H1 (cell line): ENCODE results near the gene TWSG1. TPM values are rescaled to one million over a fixed set of nuclear protein-coding genes. Genes with fewer than 3 reads are reported as not detected.

Experiments used
- CTCF ChIA-PET: fragments of 300-600 bp; sonication (Branson Sonifier 250); formaldehyde crosslinking; loops from one replicate; lab custom pipeline; 2021; ENCODE audit not compliant: partially characterized antibody; lab: Charles Lee
- POLR2A ChIA-PET: fragments of 300-600 bp; sonication (Branson Sonifier 250); formaldehyde crosslinking; loops from one replicate; lab custom pipeline; 2021; ENCODE audit warnings: inconsistent platforms; ENCODE audit not compliant: partially characterized antibody; lab: Charles Lee
- DNase-seq, 2 experiments: peaks; one replicate each; pipeline versions ENCODE4 v3.0.0 to v3.0.0-alpha.2; 2010 to 2022; ENCODE audit warnings: low spot score in 2 of 2, low read depth in 1 of 2, mixed read lengths in 1 of 2
- FAIRE-seq: peaks from 2 replicates; lab custom pipeline; 2011; peaks lifted over from hg19 to GRCh38; lab: Jason Lieb, UNC
- H2AFZ ChIP-seq: 2 replicates; pipeline ENCODE4 v1.8.1; 2012; ENCODE audit warnings: low read length, inconsistent platforms
- H2AK5ac ChIP-seq: 2 replicates; pipeline ENCODE4 v1.6.1; 2013; ENCODE audit warnings: low read depth, low read length
- H2BK120ac ChIP-seq: replicated peaks from 2 replicates; pipeline ENCODE3; 2013; ENCODE audit warnings: low read depth, low read length, inconsistent platforms
- H2BK12ac ChIP-seq: 2 replicates; pipeline ENCODE4 v1.6.1; 2013; ENCODE audit warnings: low read depth, low read length
- H2BK15ac ChIP-seq: 2 replicates; pipeline ENCODE4 v1.6.1; 2013; ENCODE audit warnings: low read length
- H2BK20ac ChIP-seq: 2 replicates; pipeline ENCODE4 v1.6.1; 2013; ENCODE audit warnings: low read length
- H2BK5ac ChIP-seq: 2 replicates; pipeline ENCODE4 v1.6.1; 2013; ENCODE audit warnings: low read depth, low read length
- H3K14ac ChIP-seq: 2 replicates; pipeline ENCODE4 v1.6.1; 2013; ENCODE audit warnings: inconsistent platforms; ENCODE audit not compliant: insufficient read length
- H3K18ac ChIP-seq: 2 replicates; pipeline ENCODE4 v1.6.1; 2013; ENCODE audit warnings: low read length; ENCODE audit errors: extremely low read depth
- H3K23ac ChIP-seq: 2 replicates; pipeline ENCODE4 v1.6.1; 2013; ENCODE audit warnings: inconsistent platforms; ENCODE audit not compliant: insufficient read length
- H3K23me2 ChIP-seq: 2 replicates; pipeline ENCODE4 v1.6.1; 2013; ENCODE audit warnings: low read depth, low read length
- H3K27ac ChIP-seq: 2 replicates; pipeline ENCODE4 v1.6.1; 2011; ENCODE audit warnings: low read depth, low read length, inconsistent platforms
- H3K27me3 ChIP-seq, 4 experiments: replicated peaks in 1 of 4; 1 replicate in 1 of 4; 2 replicates in 3 of 4; pipeline versions ENCODE4 v1.6.1 to v1.8.1; 2011 to 2013; ENCODE audit warnings: low read length in 3 of 4, mild to moderate bottlenecking in 3 of 4, inconsistent platforms in 2 of 4, mixed read lengths in 2 of 4, moderate library complexity in 1 of 4; ENCODE audit not compliant: control insufficient read depth in 3 of 4, insufficient read depth in 3 of 4; ENCODE audit errors: extremely low read depth in 1 of 4
- H3K36me3 ChIP-seq, 4 experiments: 2 replicates each; pipeline versions ENCODE4 v1.6.1 to v1.8.1; 2011 to 2013; ENCODE audit warnings: mild to moderate bottlenecking in 4 of 4, low read length in 3 of 4, moderate library complexity in 2 of 4, control low read depth in 1 of 4, inconsistent platforms in 1 of 4; ENCODE audit not compliant: insufficient read depth in 4 of 4, control insufficient read depth in 2 of 4
- H3K4ac ChIP-seq: replicated peaks from 2 replicates; pipeline ENCODE3; 2013; ENCODE audit warnings: low read length, low read depth, mixed read lengths, inconsistent platforms; ENCODE audit not compliant: insufficient read length
- H3K4me1 ChIP-seq, 4 experiments: replicated peaks in 1 of 4; 1 replicate in 1 of 4; 2 replicates in 3 of 4; pipeline versions ENCODE4 v1.6.1 to v1.8.1; 2011 to 2013; ENCODE audit warnings: low read length in 3 of 4, inconsistent platforms in 2 of 4, mixed read lengths in 1 of 4; ENCODE audit not compliant: insufficient read depth in 4 of 4, control insufficient read depth in 3 of 4
- H3K4me2 ChIP-seq, 2 experiments: 2 replicates each; pipeline versions ENCODE4 v1.6.1 to v1.8.1; 2011 to 2013; ENCODE audit warnings: low read depth in 2 of 2, low read length in 2 of 2, control low read depth in 1 of 2, inconsistent platforms in 1 of 2, mild to moderate bottlenecking in 1 of 2; ENCODE audit not compliant: insufficient read depth in 1 of 2
- H3K4me3 ChIP-seq, 4 experiments: fragments of 200-600, 300-600 bp in 1 of 4; sonication (generic), shearing (Covaris generic), sonication (Bioruptor Twin) in 1 of 4; 2 replicates each; pipeline versions ENCODE4 v1.5.1 to v1.8.1; 2011 to 2016; ENCODE audit warnings: low read length in 4 of 4, low read depth in 3 of 4, control low read depth in 2 of 4, inconsistent platforms in 2 of 4, mild to moderate bottlenecking in 2 of 4, mixed read lengths in 1 of 4, moderate library complexity in 1 of 4; ENCODE audit not compliant: insufficient read depth in 2 of 4; ENCODE audit errors: extremely low read depth in 1 of 4
- H3K56ac ChIP-seq: replicated peaks from 2 replicates; pipeline ENCODE3; 2013; ENCODE audit warnings: low read depth, mild to moderate bottlenecking, mixed read lengths, low read length, inconsistent platforms; ENCODE audit not compliant: insufficient read length
- H3K79me1 ChIP-seq: 2 replicates; pipeline ENCODE4 v1.6.1; 2013; ENCODE audit warnings: low read depth, low read length, control low read depth
- H3K79me2 ChIP-seq, 2 experiments: 2 replicates each; pipeline versions ENCODE4 v1.6.1 to v1.8.1; 2012 to 2013; ENCODE audit warnings: low read length in 2 of 2, mild to moderate bottlenecking in 2 of 2, inconsistent platforms in 1 of 2; ENCODE audit not compliant: insufficient read depth in 2 of 2, control insufficient read depth in 1 of 2
- H3K9ac ChIP-seq, 4 experiments: replicated peaks in 1 of 4; 1 replicate in 1 of 4; 2 replicates in 3 of 4; pipeline versions ENCODE4 v1.6.1 to v1.8.1; 2011 to 2013; ENCODE audit warnings: low read depth in 3 of 4, low read length in 3 of 4, control low read depth in 2 of 4, mild to moderate bottlenecking in 2 of 4, moderate library complexity in 2 of 4, inconsistent platforms in 1 of 4; ENCODE audit errors: extremely low read depth in 1 of 4
- H3K9me3 ChIP-seq, 2 experiments: 2 replicates each; pipeline versions ENCODE4 v1.6.1 to v1.8.1; 2012 to 2013; ENCODE audit warnings: mild to moderate bottlenecking in 2 of 2, moderate library complexity in 2 of 2, control low read depth in 1 of 2, inconsistent platforms in 1 of 2, low read depth in 1 of 2, low read length in 1 of 2, mixed read lengths in 1 of 2; ENCODE audit not compliant: insufficient read depth in 2 of 2
- H4K20me1 ChIP-seq, 2 experiments: replicated peaks in 1 of 2; 2 replicates each; pipeline versions ENCODE3 to v1.8.1; 2011 to 2013; ENCODE audit warnings: inconsistent platforms in 2 of 2, low read length in 2 of 2, mild to moderate bottlenecking in 1 of 2; ENCODE audit not compliant: insufficient read depth in 2 of 2, control insufficient read depth in 1 of 2
- H4K5ac ChIP-seq: 2 replicates; pipeline ENCODE4 v1.6.1; 2013; ENCODE audit warnings: low read length, low read depth, mixed read lengths, inconsistent platforms; ENCODE audit not compliant: insufficient read length
- H4K8ac ChIP-seq: 2 replicates; pipeline ENCODE4 v1.8.0; 2013; ENCODE audit warnings: mild to moderate bottlenecking, moderate library complexity, low read length, inconsistent platforms; ENCODE audit not compliant: insufficient read depth; ENCODE audit errors: extremely low read depth
- H4K91ac ChIP-seq: replicated peaks from 2 replicates; pipeline ENCODE3; 2013; ENCODE audit warnings: low read length, mixed read lengths, inconsistent platforms; ENCODE audit not compliant: insufficient read length
- ASH2L ChIP-seq: fragments of 200-600, 300-600 bp; sonication (generic); IDR thresholded peaks from one replicate; pipeline ENCODE4 v1.7.1; 2017; ENCODE audit warnings: low read length
- CEBPB ChIP-seq: IDR thresholded peaks from 2 replicates; pipeline ENCODE4 v1.6.1; 2012; ENCODE audit warnings: low read depth, low read length
- HDAC2 ChIP-seq, 2 experiments: fragments of 300-600 bp in 1 of 2; sonication (generic) in 1 of 2; IDR thresholded peaks; 2 replicates each; pipeline ENCODE4 v1.6.1; 2011 to 2012; ENCODE audit warnings: low read depth in 2 of 2, low read length in 2 of 2, mild to moderate bottlenecking in 2 of 2, moderate library complexity in 2 of 2, borderline replicate concordance in 1 of 2, inconsistent platforms in 1 of 2
- KDM5A ChIP-seq: fragments of 200-600 bp; IDR thresholded peaks from 2 replicates; pipeline ENCODE4 v1.7.1; 2012; ENCODE audit warnings: mild to moderate bottlenecking, low read length, inconsistent platforms, mixed read lengths
- RFX5 ChIP-seq: IDR thresholded peaks from 2 replicates; pipeline ENCODE4 v1.6.1; 2011; ENCODE audit warnings: low read depth, low read length, improper control_type of control experiment, borderline replicate concordance
- RNF2 ChIP-seq: fragments of 200-900, 300-1000 bp; sonication (generic); IDR thresholded peaks from 2 replicates; pipeline ENCODE4 v1.7.1; 2016; ENCODE audit warnings: borderline replicate concordance, low read depth, mild to moderate bottlenecking, antibody characterized with exemption, low read length; ENCODE audit not compliant: poor library complexity, severe bottlenecking; ENCODE audit errors: missing control alignments
- SP4 ChIP-seq: IDR thresholded peaks from 2 replicates; pipeline ENCODE4 v1.6.1; 2012; ENCODE audit warnings: low read length, inconsistent platforms
- TAF7 ChIP-seq: optimal IDR thresholded peaks from 2 replicates; pipeline ENCODE3; 2011; ENCODE audit warnings: low read depth, mild to moderate bottlenecking, inconsistent platforms, low read length, moderate library complexity, borderline replicate concordance
- WGBS, 2 experiments: shearing (Covaris generic) in 1 of 2; methylation state at CpG; one replicate each; pipeline versions ENCODE4 v1.1.6 to v1.1.7; 2013 to 2015; ENCODE audit warnings: low lambda C conversion rate in 2 of 2, mixed read lengths in 2 of 2, inconsistent platforms in 1 of 2, low coverage in 1 of 2, missing lambda C conversion rate in 1 of 2; ENCODE audit not compliant: insufficient replicate concordance in 2 of 2, insufficient coverage in 1 of 2, insufficient read length in 1 of 2; ENCODE audit errors: extremely low coverage in 1 of 2, missing lambda C conversion rate in 1 of 2; 5-methylcytosine and 5-hydroxymethylcytosine counted together
- polyA plus RNA-seq, 7 experiments: library from polyadenylated mRNA; depleted of rRNA in 3 of 7; stranded (reverse) in 5 of 7; unstranded in 2 of 7; fragments of >200 nt in 5 of 7; fragments of 200-250 nt in 2 of 7; gene quantifications; 1 replicate in 5 of 7; 2 replicates in 1 of 7; 4 replicates in 1 of 7; pipeline versions ENCODE4 v1.2.1 to v1.2.3, GENCODE V29; 2011 to 2013; ENCODE audit warnings: missing spikeins in 2 of 7, mixed read lengths in 2 of 7
- total RNA-seq: library from RNA; stranded (reverse); fragmentation: NEBNext Ultra II Directional; extraction: Animal tissue kit (Norgen Biotek cat#: 25700); gene quantifications from 2 replicates; pipeline ENCODE4 v1.2.1, GENCODE V29; 2021

Gene TWSG1
- total and polyA plus RNA-seq, 2 of the 8 experiments (the other 6 are each of a cell fraction or from before 2014, with no cell fraction given): 11.8 to 19.8 TPM

GRCh38 chr18:9429662-9429993, 95.1 kb downstream of the TWSG1 start:
- Histone ChIP-seq H3K23me2 (no peaks in the 10 kb centered on the region), H3K23ac (no peak overlapping the region), H3K4me3 (no peak overlapping the region), H3K4me2 (no peak overlapping the region), H3K4ac (no peak overlapping the region), H2BK15ac (no peak overlapping the region), H2AFZ (no peak overlapping the region), H3K14ac (no peak overlapping the region), H4K8ac (no peak overlapping the region), H3K9me3 (peaks cover 2 to 6% of the 10 kb centered on the region in 2 experiments; a peak in 2 of 4 replicates), H2AK5ac (no peak overlapping the region), H3K27ac (no peak overlapping the region), H4K20me1 (no peaks in the 10 kb centered on the region), H3K9ac (no peak overlapping the region), H2BK120ac (no peak overlapping the region), H2BK12ac (no peak overlapping the region), H4K91ac (no peak overlapping the region), H3K27me3 (no peaks in the 10 kb centered on the region), H3K36me3 (no peaks in the 10 kb centered on the region), H2BK20ac (no peak overlapping the region), H3K79me2 (no peaks in the 10 kb centered on the region), H3K79me1 (no peaks in the 10 kb centered on the region), H3K56ac (no peak overlapping the region), H3K18ac (no peak overlapping the region), H4K5ac (no peak overlapping the region), H3K4me1 (peaks cover 0 to 11% (median 3%) of the 10 kb centered on the region in 4 experiments; a peak in 5 of 7 replicates), H2BK5ac (no peak overlapping the region)
- POLR2A ChIA-PET: no interaction called here
- 85% methylated on average over 3 of the region's 3 CpGs; no CpG with 5 or more reads in 1 of the 2 experiments for WGBS, 2 experiments
- TF ChIP-seq KDM5A (no peak), RFX5 (no peak), RNF2 (no peak), SP4 (no peak), CEBPB (no peak), HDAC2 (IDR thresholded peaks at IDR 0.05; ENCODE audit: borderline replicate concordance in 1 of 2, low read depth in 2 of 2, low read length in 2 of 2) (no peak), ASH2L (no peak), TAF7 (no peak)
- CTCF ChIA-PET: interaction anchor here (1.4 kb wide), 1 partner anchor 26 kb away, joined by 4 read pairs; no protein-coding TSS in a partner anchor
- FAIRE-seq (no peak), DNase-seq (no peak)
